ENCODE measurements around the gene KPNA6.
"Not testable (repeated sequence)": the region's sequence is repeated elsewhere in the genome, so short reads cannot be mapped to it uniquely, and the experiment has no call there.

Gene KPNA6

DNA sequence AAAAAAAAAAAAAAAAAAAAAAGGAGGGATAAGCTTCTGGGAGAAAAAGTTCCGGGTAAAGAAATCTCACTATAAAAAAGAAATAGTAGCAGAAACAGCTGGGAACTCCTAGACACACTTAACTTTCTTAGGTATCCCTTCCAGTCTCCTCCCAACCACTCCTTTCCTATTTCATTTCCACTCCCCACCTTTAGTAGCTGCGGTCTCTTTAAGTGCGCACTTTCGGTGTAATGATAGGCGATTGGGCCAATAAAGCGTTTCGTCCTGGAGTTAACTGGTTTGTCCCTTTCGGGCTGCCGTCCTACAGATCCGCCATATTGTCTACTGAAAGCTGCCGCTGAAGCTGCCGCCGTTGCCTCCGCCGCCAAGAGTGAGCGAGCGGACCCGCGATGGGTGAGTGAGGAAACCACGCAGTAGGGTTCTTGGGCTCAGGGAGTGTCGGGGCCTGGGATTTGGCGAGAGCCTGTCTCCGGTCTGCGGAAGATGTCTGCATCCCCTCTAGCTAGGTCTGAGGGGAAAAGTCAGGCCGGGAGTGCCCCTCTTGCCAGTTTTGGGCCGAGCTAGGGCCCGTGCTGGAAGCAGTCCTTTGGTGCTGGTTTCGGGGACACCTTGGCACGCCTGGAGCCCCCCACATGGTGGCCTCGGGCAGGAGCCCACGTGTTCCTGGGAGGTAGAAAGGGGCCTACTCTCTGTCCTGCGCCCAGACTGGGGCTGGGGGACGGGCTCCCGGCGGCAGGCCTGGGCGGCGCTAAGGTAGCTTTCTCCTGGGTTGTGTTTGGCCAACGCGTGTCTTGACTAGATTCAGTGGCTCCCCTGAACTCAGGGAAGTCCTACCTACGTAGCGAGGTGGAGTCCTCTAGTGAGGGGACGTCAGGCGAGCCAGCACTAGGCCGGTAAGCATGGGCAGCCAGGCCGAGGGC is at the start of gene KPNA6:
Gene KPNA6, plus strand, starts transcription at position 315 of the 920 bp plus-strand sequence. Its CDS starts 75 bp downstream, at position 390.
- peak; percentile 78 for DNase-seq (ENCODE audit: low read depth, low spot score)

GRCh38 chr1:32060914-32061313 is 46.9 kb upstream of the KPNA6 start:
- DNase-seq (ENCODE audit: low read depth, low spot score) = no peak

GRCh38 chr1:32062867-32063230 is 45.0 kb upstream of the KPNA6 start:
- DNase-seq (ENCODE audit: low read depth, low spot score) = no peak

GRCh38 chr1:32063261-32063681 is 44.6 kb upstream of the KPNA6 start:
- DNase-seq (ENCODE audit: low read depth, low spot score) = no peak

DNA sequence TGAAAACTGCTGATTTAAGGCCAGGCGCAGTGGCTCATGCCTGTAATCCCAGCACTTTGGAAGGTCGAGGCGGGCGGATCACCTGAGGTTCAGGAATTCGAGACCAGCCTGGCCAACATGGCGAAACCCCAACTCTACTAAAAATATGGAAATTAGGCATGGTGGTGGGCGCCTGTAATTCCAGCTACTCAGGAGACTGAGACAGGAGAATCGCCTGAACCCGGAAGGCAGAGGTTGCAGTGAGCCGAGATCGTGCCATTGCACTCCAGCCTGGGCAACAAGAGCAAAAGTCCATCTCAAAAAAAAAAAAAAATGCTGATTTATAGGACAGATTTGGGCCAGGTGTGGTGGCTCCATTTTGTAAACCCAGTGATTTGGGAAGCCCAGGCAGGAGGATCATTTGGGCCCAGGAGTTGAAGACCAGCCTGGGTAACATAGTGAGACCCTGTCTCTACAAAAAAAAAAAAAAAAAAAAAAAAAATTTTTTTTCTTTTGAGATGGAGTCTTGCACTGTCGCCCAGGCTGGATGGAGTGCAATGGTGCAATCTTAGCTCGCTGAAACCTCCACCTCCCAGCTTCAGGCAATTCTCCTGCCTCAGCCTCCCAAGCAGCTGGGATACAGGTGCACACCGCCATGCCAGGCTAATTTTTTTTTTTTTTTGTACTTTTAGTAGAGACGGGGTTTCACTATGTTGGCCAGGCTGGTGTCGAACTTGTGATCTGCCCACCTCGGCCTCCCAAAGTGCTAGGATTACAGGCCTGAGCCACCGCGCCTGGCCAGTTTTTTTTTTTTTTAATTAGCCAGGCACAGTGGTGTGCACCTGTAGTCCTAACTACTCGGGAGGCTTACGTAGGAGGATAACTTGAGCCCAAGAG is 42.0 kb upstream of the KPNA6 start:
- DNase-seq (ENCODE audit: low read depth, low spot score) = not testable (repeated sequence)

GRCh38 chr1:32066489-32066873 is 41.4 kb upstream of the KPNA6 start:
- no peak for DNase-seq (ENCODE audit: low read depth, low spot score)

DNA sequence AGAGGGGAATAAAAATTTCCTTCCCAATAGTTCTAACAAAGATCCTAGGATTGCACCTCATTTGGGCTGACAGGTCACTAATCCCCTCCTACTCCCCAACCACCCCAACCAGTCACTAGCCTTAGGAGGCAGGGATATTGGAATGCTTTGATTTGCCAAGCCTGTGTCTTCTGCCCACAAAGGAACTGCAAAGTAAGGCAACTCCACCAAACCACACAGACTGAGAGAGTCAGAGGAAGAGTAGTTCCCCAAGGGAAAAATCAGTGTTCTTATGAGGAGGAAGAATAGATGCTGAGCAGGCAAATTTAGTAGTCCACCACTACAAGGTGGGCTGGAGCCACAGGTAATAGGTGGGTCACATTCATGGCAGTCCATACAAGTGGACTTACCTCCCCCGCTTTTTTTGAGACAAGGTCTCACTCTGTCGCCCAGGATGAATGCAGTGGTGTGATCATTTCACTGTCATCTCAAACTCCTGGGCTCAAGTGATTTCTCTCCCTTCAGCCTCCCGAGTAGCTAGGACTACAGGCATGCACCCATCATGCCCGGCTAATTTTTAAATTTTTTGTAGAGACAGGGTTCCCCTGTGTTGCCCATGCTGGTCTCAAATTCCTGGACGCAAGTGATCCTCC is 38.8 kb upstream of the KPNA6 start:
- DNase-seq (ENCODE audit: low read depth, low spot score) = no peak

GRCh38 chr1:32071758-32072621 is 35.9 kb upstream of the KPNA6 start:
- no peak for DNase-seq (ENCODE audit: low read depth, low spot score)

DNA sequence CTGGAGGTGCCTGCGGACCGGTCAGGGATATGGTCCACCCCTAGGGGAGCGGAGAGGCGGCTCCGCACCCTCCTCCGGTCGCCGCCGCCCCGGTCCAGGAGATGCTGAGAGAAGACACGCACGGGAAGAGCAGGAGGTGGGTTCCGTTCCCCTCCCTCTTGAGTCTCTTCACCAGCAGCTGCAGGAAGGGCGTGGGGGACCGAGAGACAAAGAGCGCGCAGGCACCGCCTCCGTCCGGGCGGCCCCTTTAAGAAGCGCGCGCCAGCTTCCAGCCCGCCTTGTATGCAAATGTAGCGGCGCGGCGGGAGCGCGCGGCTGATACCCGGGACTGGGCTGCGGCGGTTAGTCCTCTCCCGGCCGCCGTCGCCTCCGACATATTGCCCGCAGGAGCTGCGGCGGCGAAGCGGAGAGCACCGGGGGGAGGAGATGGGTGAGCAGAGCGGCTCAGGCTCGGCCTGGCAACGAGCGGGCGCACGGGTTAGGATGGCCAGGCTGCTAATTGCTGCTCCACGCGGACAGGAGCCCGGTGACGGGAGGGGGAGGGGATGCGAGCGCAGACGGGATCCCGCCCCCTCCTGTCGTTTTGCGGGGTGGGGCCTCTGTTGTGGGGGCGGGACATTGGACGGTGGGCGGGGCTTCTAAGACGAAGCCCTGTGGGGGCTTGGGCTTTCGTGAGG is 35.1 kb upstream of the KPNA6 start, which contains the start of gene TMEM39B:
Gene TMEM39B, plus strand, starts transcription at position 318 of the 677 bp plus-strand sequence. Its CDS starts 109 bp downstream, at position 427.
- peak; percentile 84 for DNase-seq (ENCODE audit: low read depth, low spot score)

- no peak for DNase-seq (ENCODE audit: low read depth, low spot score)
These were observed 34.3 kb upstream of the KPNA6 start for GRCh38 chr1:32073299-32074229.

- DNase-seq (ENCODE audit: low read depth, low spot score) = no peak
These were observed 33.0 kb upstream of the KPNA6 start for GRCh38 chr1:32074841-32075240.

DNA sequence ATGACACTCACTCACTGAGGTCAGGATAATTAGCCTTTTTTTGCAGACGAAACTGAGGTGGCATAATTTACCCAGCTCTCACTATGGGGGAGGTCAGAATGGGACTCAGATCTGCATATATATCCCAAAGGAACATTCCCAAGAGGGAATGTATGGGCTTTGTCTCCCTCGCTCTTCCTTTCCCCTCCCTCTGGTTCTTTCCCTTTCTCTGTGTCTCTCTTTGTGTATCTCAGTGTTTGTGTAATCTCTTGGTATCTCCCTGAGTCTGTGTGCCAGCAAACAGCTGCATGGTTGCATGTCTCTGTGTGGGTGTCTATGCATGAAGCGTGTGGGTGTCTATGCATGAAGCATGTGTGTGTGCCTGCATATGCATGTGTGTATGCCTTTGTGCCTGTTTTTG is 30.4 kb upstream of the KPNA6 start:
- DNase-seq (ENCODE audit: low read depth, low spot score) = no peak

- DNase-seq (ENCODE audit: low read depth, low spot score) = no peak
These were observed 25.8 kb upstream of the KPNA6 start for GRCh38 chr1:32082022-32082421.

DNA sequence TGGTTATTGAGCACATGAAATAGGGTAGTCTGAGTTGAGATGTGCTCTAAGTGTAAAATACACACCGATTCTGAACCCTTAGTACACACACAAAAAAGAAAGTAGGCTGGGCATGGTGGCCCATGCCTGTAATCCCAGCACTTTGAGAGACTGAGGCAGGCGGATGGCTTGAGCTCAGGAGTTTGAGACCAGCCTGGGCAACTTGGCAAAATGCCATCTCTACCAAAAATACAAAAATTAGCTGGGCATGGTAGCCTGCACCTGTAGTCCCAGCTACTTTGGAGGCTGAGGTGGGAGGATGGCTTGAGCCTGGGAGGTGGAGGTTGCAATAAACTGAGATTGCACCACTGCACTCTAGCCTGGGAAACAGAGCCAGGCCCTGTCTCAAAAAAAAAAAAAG is 21.5 kb upstream of the KPNA6 start:
- not testable (repeated sequence) for DNase-seq (ENCODE audit: low read depth, low spot score)

- DNase-seq (ENCODE audit: low read depth, low spot score) = no peak
These were observed 16.7 kb upstream of the KPNA6 start for GRCh38 chr1:32091176-32091575.

GRCh38 chr1:32091591-32091990 is 16.3 kb upstream of the KPNA6 start:
- no peak for DNase-seq (ENCODE audit: low read depth, low spot score)

GRCh38 chr1:32094746-32095521 is 12.9 kb upstream of the KPNA6 start:
- DNase-seq (ENCODE audit: low read depth, low spot score) = no peak

- no peak for DNase-seq (ENCODE audit: low read depth, low spot score)
These were observed 8.4 kb upstream of the KPNA6 start for GRCh38 chr1:32099426-32099825.
